GM12878 (cell line): ENCODE measurements around the gene APOBEC3B. TPM values are rescaled to one million over a fixed set of nuclear protein-coding genes. Genes with fewer than 3 reads are reported as not detected.

Experiments
- ATAC-seq: fragments of 200-7000 bp; cut with Tn5 transposase; 3 replicates; pipeline ENCODE4 v1.9.1; 2020; ENCODE audit warnings: mild to moderate bottlenecking, moderate library complexity
- BruUV-seq: library from RNA; stranded (reverse); fragments of 400-500 nt; replicated peaks from 2 replicates; lab custom pipeline; 2021; lab: Mats Ljungman, UMichigan
- CTCF ChIA-PET: fragments of 300-600 bp; sonication (Branson Sonifier 250); formaldehyde crosslinking; extraction: SDS; loops from one replicate; lab custom pipeline; 2021; ENCODE audit warnings: inconsistent platforms; lab: Yijun Ruan, JAX
- POLR2A ChIA-PET: fragments of 350-600 bp; formaldehyde crosslinking; extraction: SDS; loops from one replicate; lab custom pipeline; 2021; ENCODE audit warnings: inconsistent platforms; lab: Charles Lee
- RAD21 ChIA-PET: fragments of 300-600 bp; sonication (Branson Sonifier 250); formaldehyde crosslinking; loops from one replicate; lab custom pipeline; 2023; ENCODE audit warnings: antibody characterized with exemption; ENCODE audit not compliant: unreplicated experiment; lab: Charles Lee
- SMC1A ChIA-PET: fragments of 300-600 bp; sonication (Branson Sonifier 250); formaldehyde crosslinking; loops from one replicate; lab custom pipeline; 2023; ENCODE audit not compliant: unreplicated experiment, uncharacterized antibody; lab: Charles Lee
- DNase-seq: peaks from one replicate; pipeline ENCODE4 v3.0.0-alpha.2; 2011; ENCODE audit warnings: low read depth, low spot score
- FAIRE-seq: peaks from 3 replicates; lab custom pipeline; 2011; peaks lifted over from hg19 to GRCh38; lab: Jason Lieb, UNC
- H2AFZ ChIP-seq: 2 replicates; pipeline ENCODE4 v1.6.0; 2011; ENCODE audit warnings: low read depth, low read length, control low read depth; ENCODE audit not compliant: control insufficient read depth
- H3K27ac ChIP-seq: 2 replicates; pipeline ENCODE4 v1.5.1; 2011; ENCODE audit warnings: control low read depth; ENCODE audit not compliant: control insufficient read depth, insufficient read depth
- H3K27me3 ChIP-seq, 2 experiments: replicated peaks in 1 of 2; 2 replicates each; pipeline versions ENCODE4 v1.6.0 to v1.6.1; 2011; ENCODE audit warnings: low read length in 1 of 2; ENCODE audit not compliant: control insufficient read depth in 2 of 2, insufficient read depth in 2 of 2
- H3K36me3 ChIP-seq, 2 experiments: 2 replicates each; pipeline ENCODE4 v1.5.1; 2011; ENCODE audit warnings: low read length in 1 of 2; ENCODE audit not compliant: control insufficient read depth in 2 of 2, insufficient read depth in 2 of 2
- H3K4me1 ChIP-seq: 2 replicates; pipeline ENCODE4 v1.6.1; 2011; ENCODE audit warnings: mild to moderate bottlenecking, low read length, moderate library complexity, mixed read lengths; ENCODE audit not compliant: control insufficient read depth, insufficient read depth
- H3K4me2 ChIP-seq: 2 replicates; pipeline ENCODE4 v1.6.0; 2011; ENCODE audit warnings: control low read depth; ENCODE audit not compliant: control insufficient read depth, insufficient read depth
- H3K4me3 ChIP-seq: fragments of 200-600 bp; sonication (generic); 2 replicates; pipeline ENCODE4 v1.5.1; 2016
- H3K79me2 ChIP-seq: 2 replicates; pipeline ENCODE4 v1.6.0; 2011; ENCODE audit warnings: low read length; ENCODE audit not compliant: control insufficient read depth, insufficient read depth
- H3K9ac ChIP-seq: 2 replicates; pipeline ENCODE4 v1.8.0; 2011; ENCODE audit warnings: low read length, control low read depth, mixed read lengths; ENCODE audit not compliant: control insufficient read depth, insufficient read depth
- H3K9me3 ChIP-seq: replicated peaks from 3 replicates; pipeline ENCODE4 v1.5.1; 2011; ENCODE audit warnings: mild to moderate bottlenecking, low read length; ENCODE audit not compliant: control insufficient read depth, insufficient read depth
- H4K20me1 ChIP-seq: 2 replicates; pipeline ENCODE4 v1.6.0; 2011; ENCODE audit not compliant: control insufficient read depth, insufficient read depth
- BRCA1 ChIP-seq: IDR thresholded peaks from 2 replicates; pipeline ENCODE4 v1.6.1; 2011; ENCODE audit warnings: low read depth, low read length, improper control_type of control experiment
- NBN ChIP-seq: fragments of 450-650 bp; IDR thresholded peaks from 2 replicates; pipeline ENCODE4 v1.6.1; 2016
- TCF12 ChIP-seq: IDR thresholded peaks from 2 replicates; pipeline ENCODE4 v1.6.1; 2011; ENCODE audit warnings: low read depth, mild to moderate bottlenecking, low read length
- WGBS: methylation state at CpG from one replicate; pipeline ENCODE4 v1.1.6; 2016; ENCODE audit warnings: low lambda C conversion rate; ENCODE audit not compliant: insufficient replicate concordance, insufficient coverage; ENCODE audit errors: missing lambda C conversion rate; 5-methylcytosine and 5-hydroxymethylcytosine counted together
- in situ Hi-C: fragments of 300-500 bp; cut with MboI; formaldehyde crosslinking; loops from 9 replicates; pipeline ENCODE4 v1.14.3; 2018; ENCODE audit warnings: mixed read lengths
- intact Hi-C: fragments of 100-400 bp; cut with micrococcal nuclease; formaldehyde crosslinking; loops from one replicate; pipeline ENCODE4 v1.14.2; 2022; ENCODE audit not compliant: unreplicated experiment
- polyA plus RNA-seq, 11 experiments: library from polyadenylated mRNA; depleted of rRNA in 4 of 11; unstranded in 6 of 11; stranded (reverse) in 5 of 11; fragments of >200 nt; fragmentation: Nextera tagmentation in 4 of 11; fragmentation: Illumina TruSeq in 1 of 11; extraction: Ambion mirVana in 4 of 11; extraction: Trizol in 1 of 11; gene quantifications; 1 replicate in 1 of 11; 2 replicates in 10 of 11; pipeline versions ENCODE4 v1.2.1 to v1.2.3, GENCODE V29; 2011 to 2016; ENCODE audit warnings: inconsistent platforms in 2 of 11, missing spikeins in 2 of 11, low read depth in 1 of 11
- total RNA-seq, 4 experiments: library from RNA; depleted of rRNA in 3 of 4; stranded (reverse); fragments of >200 nt in 3 of 4; fragmentation: Illumina TruSeq in 1 of 4; extraction: Trizol in 1 of 4; gene quantifications; 2 replicates each; pipeline versions ENCODE4 v1.2.1 to v1.2.3, GENCODE V29; 2013 to 2021
- TF ChIP-seq, protein P1 (sequence below): IDR thresholded peaks from 2 replicates; pipeline ENCODE4 v1.6.1; 2011; ENCODE audit warnings: borderline replicate concordance, low read depth, mild to moderate bottlenecking, moderate library complexity, low read length; ENCODE audit not compliant: insufficient read depth, poor library complexity, severe bottlenecking
- TF ChIP-seq, protein P2 (sequence below): IDR thresholded peaks from 2 replicates; pipeline ENCODE4 v1.6.1; 2011; ENCODE audit warnings: low read depth, mild to moderate bottlenecking, low read length, moderate library complexity, borderline replicate concordance; ENCODE audit errors: extremely low read depth
- TF ChIP-seq, protein P3 (sequence below): fragments of 450-650 bp; IDR thresholded peaks from 2 replicates; pipeline ENCODE4 v1.6.1; 2016; ENCODE audit warnings: mild to moderate bottlenecking
- TF ChIP-seq, protein P4 (sequence below): fragments of 450-650 bp; formaldehyde crosslinking; IDR thresholded peaks from 2 replicates; pipeline ENCODE4 v1.4.0; 2022; ENCODE audit warnings: mild to moderate bottlenecking, moderate library complexity
- TF ChIP-seq, protein P5 (sequence below): fragments of 450-650 bp; IDR thresholded peaks from 2 replicates; pipeline ENCODE4 v1.6.1; 2017; ENCODE audit warnings: mild to moderate bottlenecking, moderate library complexity

The APOBEC3B gene
- total and polyA plus RNA-seq, 10 of the 15 experiments (the other 5 are each of a cell fraction or from before 2014, with no cell fraction given) = 2.4 to 75.1 (median 30.9) TPM

DNA sequence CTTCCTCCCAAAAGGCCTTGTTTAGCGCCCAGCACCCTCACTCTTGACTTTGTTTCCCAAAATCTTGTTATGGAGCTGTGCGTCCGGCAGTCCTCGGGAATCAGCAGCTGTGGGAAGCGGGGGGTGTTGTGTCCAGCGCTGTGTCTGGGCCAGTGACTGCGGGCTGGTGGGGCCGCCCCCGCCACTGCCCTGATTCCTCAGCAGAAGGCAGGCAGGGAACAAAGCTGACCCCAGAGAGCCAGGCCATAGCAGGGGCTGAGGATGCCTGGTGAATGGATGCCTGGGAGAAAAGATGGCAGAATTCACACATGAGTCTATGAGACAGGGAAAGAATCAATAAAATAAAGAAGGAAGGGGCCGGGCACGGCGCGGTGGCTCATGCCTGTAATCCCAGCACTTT, 34.4 kb downstream of the APOBEC3B start:
- no peak overlapping the region for H3K4me3 ChIP-seq
- peaks cover 12% of the 10 kb centered on the region for H3K4me1 ChIP-seq
- in situ Hi-C loops = no loop called here
- H3K9ac ChIP-seq = no peak overlapping the region
- SMC1A ChIA-PET = interaction anchor here (1.5 to 3.0 kb wide), 2 partner anchors 82 to 134 kb away, joined by 5 to 9 read pairs; no protein-coding TSS in a partner anchor
- BruUV-seq = no TSS peak
- TF ChIP-seq NBN (no peak), TCF12 (no peak), BRCA1 (no peak)
- TF ChIP-seq, protein P1, sequence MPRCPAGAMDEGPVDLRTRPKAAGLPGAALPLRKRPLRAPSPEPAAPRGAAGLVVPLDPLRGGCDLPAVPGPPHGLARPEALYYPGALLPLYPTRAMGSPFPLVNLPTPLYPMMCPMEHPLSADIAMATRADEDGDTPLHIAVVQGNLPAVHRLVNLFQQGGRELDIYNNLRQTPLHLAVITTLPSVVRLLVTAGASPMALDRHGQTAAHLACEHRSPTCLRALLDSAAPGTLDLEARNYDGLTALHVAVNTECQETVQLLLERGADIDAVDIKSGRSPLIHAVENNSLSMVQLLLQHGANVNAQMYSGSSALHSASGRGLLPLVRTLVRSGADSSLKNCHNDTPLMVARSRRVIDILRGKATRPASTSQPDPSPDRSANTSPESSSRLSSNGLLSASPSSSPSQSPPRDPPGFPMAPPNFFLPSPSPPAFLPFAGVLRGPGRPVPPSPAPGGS = no peak
- TF ChIP-seq, protein P2, sequence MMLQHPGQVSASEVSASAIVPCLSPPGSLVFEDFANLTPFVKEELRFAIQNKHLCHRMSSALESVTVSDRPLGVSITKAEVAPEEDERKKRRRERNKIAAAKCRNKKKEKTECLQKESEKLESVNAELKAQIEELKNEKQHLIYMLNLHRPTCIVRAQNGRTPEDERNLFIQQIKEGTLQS = no peak
- TF ChIP-seq, protein P3, sequence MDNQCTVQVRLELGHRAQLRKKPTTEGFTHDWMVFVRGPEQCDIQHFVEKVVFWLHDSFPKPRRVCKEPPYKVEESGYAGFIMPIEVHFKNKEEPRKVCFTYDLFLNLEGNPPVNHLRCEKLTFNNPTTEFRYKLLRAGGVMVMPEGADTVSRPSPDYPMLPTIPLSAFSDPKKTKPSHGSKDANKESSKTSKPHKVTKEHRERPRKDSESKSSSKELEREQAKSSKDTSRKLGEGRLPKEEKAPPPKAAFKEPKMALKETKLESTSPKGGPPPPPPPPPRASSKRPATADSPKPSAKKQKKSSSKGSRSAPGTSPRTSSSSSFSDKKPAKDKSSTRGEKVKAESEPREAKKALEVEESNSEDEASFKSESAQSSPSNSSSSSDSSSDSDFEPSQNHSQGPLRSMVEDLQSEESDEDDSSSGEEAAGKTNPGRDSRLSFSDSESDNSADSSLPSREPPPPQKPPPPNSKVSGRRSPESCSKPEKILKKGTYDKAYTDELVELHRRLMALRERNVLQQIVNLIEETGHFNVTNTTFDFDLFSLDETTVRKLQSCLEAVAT = 0 out of 2 replicates have a peak, but pooled peaks have one; percentile 51
- TF ChIP-seq, protein P4, sequence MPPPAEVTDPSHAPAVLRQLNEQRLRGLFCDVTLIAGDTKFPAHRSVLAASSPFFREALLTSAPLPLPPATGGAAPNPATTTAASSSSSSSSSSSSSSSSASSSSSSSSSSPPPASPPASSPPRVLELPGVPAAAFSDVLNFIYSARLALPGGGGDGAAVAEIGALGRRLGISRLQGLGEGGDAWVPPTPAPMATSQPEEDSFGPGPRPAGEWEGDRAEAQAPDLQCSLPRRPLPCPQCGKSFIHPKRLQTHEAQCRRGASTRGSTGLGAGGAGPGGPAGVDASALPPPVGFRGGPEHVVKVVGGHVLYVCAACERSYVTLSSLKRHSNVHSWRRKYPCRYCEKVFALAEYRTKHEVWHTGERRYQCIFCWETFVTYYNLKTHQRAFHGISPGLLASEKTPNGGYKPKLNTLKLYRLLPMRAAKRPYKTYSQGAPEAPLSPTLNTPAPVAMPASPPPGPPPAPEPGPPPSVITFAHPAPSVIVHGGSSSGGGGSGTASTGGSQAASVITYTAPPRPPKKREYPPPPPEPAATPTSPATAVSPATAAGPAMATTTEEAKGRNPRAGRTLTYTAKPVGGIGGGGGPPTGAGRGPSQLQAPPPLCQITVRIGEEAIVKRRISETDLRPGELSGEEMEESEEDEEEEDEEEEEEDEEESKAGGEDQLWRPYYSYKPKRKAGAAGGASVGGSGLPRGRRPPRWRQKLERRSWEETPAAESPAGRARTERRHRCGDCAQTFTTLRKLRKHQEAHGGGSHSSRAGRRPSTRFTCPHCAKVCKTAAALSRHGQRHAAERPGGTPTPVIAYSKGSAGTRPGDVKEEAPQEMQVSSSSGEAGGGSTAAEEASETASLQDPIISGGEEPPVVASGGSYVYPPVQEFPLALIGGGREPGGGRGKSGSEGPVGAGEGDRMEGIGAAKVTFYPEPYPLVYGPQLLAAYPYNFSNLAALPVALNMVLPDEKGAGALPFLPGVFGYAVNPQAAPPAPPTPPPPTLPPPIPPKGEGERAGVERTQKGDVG (CRISPR knock-in tag) = no peak
- TF ChIP-seq, protein P5, sequence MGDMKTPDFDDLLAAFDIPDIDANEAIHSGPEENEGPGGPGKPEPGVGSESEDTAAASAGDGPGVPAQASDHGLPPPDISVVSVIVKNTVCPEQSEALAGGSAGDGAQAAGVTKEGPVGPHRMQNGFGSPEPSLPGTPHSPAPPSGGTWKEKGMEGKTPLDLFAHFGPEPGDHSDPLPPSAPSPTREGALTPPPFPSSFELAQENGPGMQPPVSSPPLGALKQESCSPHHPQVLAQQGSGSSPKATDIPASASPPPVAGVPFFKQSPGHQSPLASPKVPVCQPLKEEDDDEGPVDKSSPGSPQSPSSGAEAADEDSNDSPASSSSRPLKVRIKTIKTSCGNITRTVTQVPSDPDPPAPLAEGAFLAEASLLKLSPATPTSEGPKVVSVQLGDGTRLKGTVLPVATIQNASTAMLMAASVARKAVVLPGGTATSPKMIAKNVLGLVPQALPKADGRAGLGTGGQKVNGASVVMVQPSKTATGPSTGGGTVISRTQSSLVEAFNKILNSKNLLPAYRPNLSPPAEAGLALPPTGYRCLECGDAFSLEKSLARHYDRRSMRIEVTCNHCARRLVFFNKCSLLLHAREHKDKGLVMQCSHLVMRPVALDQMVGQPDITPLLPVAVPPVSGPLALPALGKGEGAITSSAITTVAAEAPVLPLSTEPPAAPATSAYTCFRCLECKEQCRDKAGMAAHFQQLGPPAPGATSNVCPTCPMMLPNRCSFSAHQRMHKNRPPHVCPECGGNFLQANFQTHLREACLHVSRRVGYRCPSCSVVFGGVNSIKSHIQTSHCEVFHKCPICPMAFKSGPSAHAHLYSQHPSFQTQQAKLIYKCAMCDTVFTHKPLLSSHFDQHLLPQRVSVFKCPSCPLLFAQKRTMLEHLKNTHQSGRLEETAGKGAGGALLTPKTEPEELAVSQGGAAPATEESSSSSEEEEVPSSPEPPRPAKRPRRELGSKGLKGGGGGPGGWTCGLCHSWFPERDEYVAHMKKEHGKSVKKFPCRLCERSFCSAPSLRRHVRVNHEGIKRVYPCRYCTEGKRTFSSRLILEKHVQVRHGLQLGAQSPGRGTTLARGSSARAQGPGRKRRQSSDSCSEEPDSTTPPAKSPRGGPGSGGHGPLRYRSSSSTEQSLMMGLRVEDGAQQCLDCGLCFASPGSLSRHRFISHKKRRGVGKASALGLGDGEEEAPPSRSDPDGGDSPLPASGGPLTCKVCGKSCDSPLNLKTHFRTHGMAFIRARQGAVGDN = no peak
- TF ChIP-seq, all 136 proteins: peak for 1
- no peak overlapping the region for H3K27ac ChIP-seq
- no peak for DNase-seq
- ATAC-seq = no peak
- FAIRE-seq = no peak
- ChIA-PET CTCF (interaction anchor here (1.0 to 1.2 kb wide), 2 partner anchors 133 to 147 kb away, joined by 3 to 4 read pairs; no protein-coding TSS in a partner anchor), RAD21 (interaction anchor here (1.7 to 3.0 kb wide), 2 partner anchors 50 to 82 kb away, joined by 6 to 11 read pairs; no protein-coding TSS in a partner anchor), POLR2A (interaction anchor here (1.0 kb wide), 1 partner anchor 52 kb away, joined by 4 read pairs; no protein-coding TSS in a partner anchor)
- no peaks in the 10 kb centered on the region for H3K9me3 ChIP-seq
- H3K27me3 ChIP-seq = no peaks in the 10 kb centered on the region
- H3K79me2 ChIP-seq = peaks cover 29% of the 10 kb centered on the region
- H4K20me1 ChIP-seq = no peaks in the 10 kb centered on the region
- H3K36me3 ChIP-seq = peaks cover 0 to 6% of the 10 kb centered on the region in 2 experiments; a peak in 2 of 4 replicates
- peak overlapping the region; percentile 64 for H3K4me2 ChIP-seq
- intact Hi-C loops = no loop called here
- WGBS = over 99% methylated on average over 13 of the region's 13 CpGs
- no peak overlapping the region for H2AFZ ChIP-seq
